Measurements from ENCODE around the gene NQO2. TPM values are rescaled to one million over a fixed set of nuclear protein-coding genes. Genes with fewer than 3 reads are reported as not detected.

The NQO2 gene
- total and polyA plus RNA-seq, 2 donors from 2014 or later: 37.0 to 291 TPM

GRCh38 chr6:3016473-3017280 lies 17.0 kb downstream of the NQO2 start:
- no peak overlapping the region for H3K9ac ChIP-seq (ENCODE audit: low read length in 3 of 3)
- no peaks in the 10 kb centered on the region for H3K4me1 ChIP-seq (ENCODE audit: control insufficient read depth in 2 of 3, insufficient read depth in 2 of 3, low read depth in 1 of 3, low read length in 3 of 3)
- no peaks in the 10 kb centered on the region for H3K9me3 ChIP-seq (ENCODE audit: control insufficient read depth in 2 of 3, insufficient read depth in 1 of 3, low read length in 3 of 3)
- H3K36me3 ChIP-seq (ENCODE audit: control insufficient read depth in 2 of 3, insufficient read depth in 3 of 3, low read length in 3 of 3): peaks cover 4 to 68% (median 33%) of the 10 kb centered on the region in 3 donors
- no peak for TF ChIP-seq CTCF (IDR thresholded peaks at IDR 0.05; ENCODE audit: borderline replicate concordance, extremely low read depth, insufficient read depth)
- intact Hi-C loops (cut with DNase I): no loop called here
- no peak overlapping the region for H3K27ac ChIP-seq (ENCODE audit: low read depth in 2 of 2, low read length in 2 of 2)
- FAIRE-seq (no peak), DNase-seq (no peak)
- no peak overlapping the region for H3K4me3 ChIP-seq (ENCODE audit: low read length in 3 of 3)
- H3K27me3 ChIP-seq (ENCODE audit: control insufficient read depth, insufficient read depth, low read length): no peaks in the 10 kb centered on the region

- TF ChIP-seq CTCF (IDR thresholded peaks at IDR 0.05; ENCODE audit: borderline replicate concordance, extremely low read depth, insufficient read depth): no peak
- Histone ChIP-seq H3K27me3 (ENCODE audit: control insufficient read depth, insufficient read depth, low read length) (no peaks in the 10 kb centered on the region), H3K9me3 (ENCODE audit: control insufficient read depth in 2 of 3, insufficient read depth in 1 of 3, low read length in 3 of 3) (no peaks in the 10 kb centered on the region), H3K36me3 (ENCODE audit: control insufficient read depth in 2 of 3, insufficient read depth in 3 of 3, low read length in 3 of 3) (peaks cover 0 to 62% (median 33%) of the 10 kb centered on the region in 3 donors), H3K4me1 (ENCODE audit: control insufficient read depth in 2 of 3, insufficient read depth in 2 of 3, low read depth in 1 of 3, low read length in 3 of 3) (no peaks in the 10 kb centered on the region), H3K27ac (ENCODE audit: low read depth in 2 of 2, low read length in 2 of 2) (no peak overlapping the region), H3K9ac (ENCODE audit: low read length in 3 of 3) (no peak overlapping the region), H3K4me3 (ENCODE audit: low read length in 3 of 3) (no peak overlapping the region)
- no peak for DNase-seq
- intact Hi-C loops (cut with DNase I): no loop called here
- no peak for FAIRE-seq
Observed at GRCh38 chr6:3017304-3017703, 17.6 kb downstream of the NQO2 start.

GRCh38 chr6:3019065-3019464 lies 19.4 kb downstream of the NQO2 start:
- no peaks in the 10 kb centered on the region for H3K27me3 ChIP-seq (ENCODE audit: control insufficient read depth, insufficient read depth, low read length)
- no peaks in the 10 kb centered on the region for H3K9me3 ChIP-seq (ENCODE audit: control insufficient read depth in 2 of 3, insufficient read depth in 1 of 3, low read length in 3 of 3)
- no peak overlapping the region for H3K27ac ChIP-seq (ENCODE audit: low read depth in 2 of 2, low read length in 2 of 2)
- H3K4me1 ChIP-seq (ENCODE audit: control insufficient read depth in 2 of 3, insufficient read depth in 2 of 3, low read depth in 1 of 3, low read length in 3 of 3): peaks cover 0 to 5% (median 4%) of the 10 kb centered on the region in 3 donors
- H3K4me3 ChIP-seq (ENCODE audit: low read length in 3 of 3): no peak overlapping the region
- no peak overlapping the region for H3K9ac ChIP-seq (ENCODE audit: low read length in 3 of 3)
- TF ChIP-seq CTCF (IDR thresholded peaks at IDR 0.05; ENCODE audit: borderline replicate concordance, extremely low read depth, insufficient read depth): no peak
- FAIRE-seq: no peak
- intact Hi-C loops (cut with DNase I): no loop called here
- peaks cover 0 to 48% (median 25%) of the 10 kb centered on the region in 3 donors for H3K36me3 ChIP-seq (ENCODE audit: control insufficient read depth in 2 of 3, insufficient read depth in 3 of 3, low read length in 3 of 3)
- no peak for DNase-seq
